Suprapubic skin (tissue), 4 donors: ENCODE measurements around the gene TMED3. TPM values are rescaled to one million over a fixed set of nuclear protein-coding genes. Genes with fewer than 3 reads are reported as not detected.

Source experiments
- DNase-seq, 2 donors: peaks; one replicate each; pipeline ENCODE4 v3.0.0-alpha.2; 2019; ENCODE audit warnings: low spot score in 2 of 2
- H3K27ac ChIP-seq: fragments of 200-600 bp; sonication (generic); one replicate; pipeline ENCODE4 v1.5.1; 2019
- H3K27me3 ChIP-seq: fragments of 200-600 bp; sonication (generic); one replicate; pipeline ENCODE4 v1.5.1; 2019
- H3K36me3 ChIP-seq: fragments of 200-600 bp; sonication (generic); one replicate; pipeline ENCODE4 v1.5.1; 2019
- H3K4me1 ChIP-seq: fragments of 200-600 bp; sonication (generic); one replicate; pipeline ENCODE4 v1.5.1; 2019
- H3K4me3 ChIP-seq: fragments of 200-600 bp; sonication (generic); one replicate; pipeline ENCODE4 v1.5.1; 2019; ENCODE audit warnings: mild to moderate bottlenecking
- H3K9me3 ChIP-seq: fragments of 200-600 bp; sonication (generic); one replicate; pipeline ENCODE4 v1.5.1; 2019
- CTCF ChIP-seq, 2 donors: fragments of 200-600 bp in 1 of 2; fragments of 450-650 bp in 1 of 2; sonication (generic) in 1 of 2; IDR thresholded peaks; one replicate each; pipeline ENCODE4 v1.5.1; 2016 to 2019; ENCODE audit warnings: antibody characterized with exemption in 2 of 2, mild to moderate bottlenecking in 1 of 2, moderate library complexity in 1 of 2
- EP300 ChIP-seq: sonication (generic); formaldehyde crosslinking; IDR thresholded peaks from one replicate; pipeline ENCODE4 v1.6.1; 2017; ENCODE audit warnings: antibody characterized with exemption
- POLR2A ChIP-seq, 2 donors: fragments of 450-650 bp; IDR thresholded peaks; one replicate each; pipeline ENCODE4 v1.6.1; 2017; ENCODE audit warnings: antibody characterized with exemption in 2 of 2, mild to moderate bottlenecking in 2 of 2, moderate library complexity in 2 of 2
- POLR2AphosphoS5 ChIP-seq, 3 donors: sonication (generic); formaldehyde crosslinking; IDR thresholded peaks; one replicate each; pipeline ENCODE4 v1.6.1; 2017; ENCODE audit warnings: antibody characterized with exemption in 3 of 3
- WGBS: methylation state at CpG from one replicate; pipeline ENCODE4 v1.1.5; 2018; 5-methylcytosine and 5-hydroxymethylcytosine counted together
- total RNA-seq, 4 donors: library from RNA; depleted of rRNA; stranded (reverse); fragments of >200 nt; gene quantifications; one replicate each; pipeline ENCODE4 v1.1.0, GENCODE V29; 2016

TMED3 gene
- total RNA-seq, 4 donors from 2014 or later: 62.6 to 154 (median 127) TPM

DNA sequence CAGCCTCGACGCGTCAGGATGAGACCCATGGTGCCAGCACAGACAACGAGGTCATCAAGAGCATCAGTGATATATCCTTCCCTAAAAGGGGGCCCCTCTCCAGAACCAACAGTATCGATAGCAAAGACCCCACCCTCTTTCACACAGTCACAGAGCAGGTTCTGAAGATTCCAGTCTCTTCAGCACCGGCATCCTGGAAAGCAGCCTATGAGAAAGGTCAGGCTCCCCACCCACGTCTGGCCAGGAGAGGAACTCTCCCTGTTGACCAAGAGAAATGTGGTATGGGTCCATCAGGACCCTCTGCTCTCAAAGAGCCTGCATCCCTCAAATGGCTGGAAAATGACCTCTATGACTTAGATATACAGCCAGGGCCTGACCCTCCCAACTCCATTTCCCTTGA lies 16.8 kb upstream of the TMED3 start:
- 39% methylated on average over 3 of the region's 7 CpGs for WGBS
- DNase-seq: no peak
- Histone ChIP-seq H3K9me3 (no peaks in the 10 kb centered on the region), H3K4me3 (no peak overlapping the region), H3K27ac (no peak overlapping the region), H3K27me3 (peaks cover 19% of the 10 kb centered on the region), H3K4me1 (no peaks in the 10 kb centered on the region), H3K36me3 (no peaks in the 10 kb centered on the region)
- TF ChIP-seq POLR2AphosphoS5 (IDR thresholded peaks at IDR 0.05): no peak
- TF ChIP-seq CTCF (IDR thresholded peaks at IDR 0.05): no peak
- no peak for TF ChIP-seq EP300
- TF ChIP-seq POLR2A (IDR thresholded peaks at IDR 0.05): no peak

DNA sequence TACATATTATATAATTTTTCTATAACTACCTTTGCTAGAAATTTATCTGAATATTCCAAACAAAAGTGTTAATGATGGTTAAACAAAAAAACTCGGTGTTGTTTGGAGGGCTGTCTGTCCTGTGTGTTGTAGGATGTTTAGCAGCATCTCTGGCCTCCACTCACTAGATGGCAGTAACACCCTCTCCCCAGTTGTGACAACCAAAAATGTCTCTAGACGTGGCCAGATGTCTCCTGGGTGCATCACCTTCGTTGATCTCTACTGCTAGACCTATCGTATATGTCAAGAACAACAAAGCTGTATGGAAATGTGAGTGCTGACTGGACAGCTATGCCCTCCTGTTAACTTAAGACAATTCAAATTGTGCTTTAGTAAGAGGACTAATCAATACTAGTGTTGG lies 14.3 kb upstream of the TMED3 start:
- no peaks in the 10 kb centered on the region for H3K9me3 ChIP-seq
- no peak for DNase-seq
- 56% methylated on average over 4 of the region's 4 CpGs for WGBS

DNA sequence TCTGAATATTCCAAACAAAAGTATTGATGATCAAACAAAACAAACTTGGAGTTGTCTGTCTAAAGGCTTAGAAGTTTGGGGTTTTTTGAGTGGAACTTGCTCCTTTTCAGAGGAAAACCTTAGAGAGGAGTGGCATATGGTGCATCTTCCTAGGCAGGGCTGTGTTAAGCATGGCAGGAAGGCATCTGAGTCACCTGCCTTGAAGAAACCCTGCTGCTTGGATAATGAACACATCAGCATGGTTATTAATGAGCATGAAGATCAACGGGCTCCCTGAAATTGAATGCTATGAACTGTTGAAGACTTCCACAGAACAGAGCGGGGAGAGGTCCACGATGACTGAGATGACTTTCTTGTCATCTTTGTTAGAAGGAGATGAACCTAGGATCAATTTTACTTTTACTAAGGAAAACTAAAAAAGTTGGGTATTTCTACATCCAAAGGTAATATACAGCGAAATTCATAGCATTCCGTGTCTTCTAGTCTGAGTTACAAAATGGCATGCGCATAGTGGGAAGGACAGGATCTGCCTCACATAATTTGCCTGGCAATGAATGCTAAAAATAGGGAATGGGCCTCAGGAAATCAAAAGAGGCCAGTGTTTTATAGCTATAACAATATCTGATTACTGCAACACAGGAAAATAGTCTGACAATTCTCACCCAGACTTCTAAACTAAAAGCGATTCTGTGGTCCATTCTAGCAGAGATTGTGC lies 11.6 kb upstream of the TMED3 start:
- TF ChIP-seq POLR2AphosphoS5 (IDR thresholded peaks at IDR 0.05): no peak
- TF ChIP-seq CTCF (IDR thresholded peaks at IDR 0.05): no peak
- no peak for TF ChIP-seq POLR2A (IDR thresholded peaks at IDR 0.05)
- no peak for TF ChIP-seq EP300
- Histone ChIP-seq H3K4me3 (no peak overlapping the region), H3K27me3 (peaks cover 28% of the 10 kb centered on the region), H3K27ac (no peak overlapping the region), H3K36me3 (no peaks in the 10 kb centered on the region), H3K4me1 (no peaks in the 10 kb centered on the region), H3K9me3 (no peaks in the 10 kb centered on the region)
- WGBS: 79% methylated on average over 7 of the region's 7 CpGs
- no peak for DNase-seq

More for the DNA sequence above, 14.3 kb upstream of the TMED3 start:
- H3K27me3 ChIP-seq: peaks cover 28% of the 10 kb centered on the region
- no peak overlapping the region for H3K27ac ChIP-seq
- no peaks in the 10 kb centered on the region for H3K4me1 ChIP-seq
- peak in 1 of 2 donors; percentile 22 for TF ChIP-seq CTCF (IDR thresholded peaks at IDR 0.05)
- TF ChIP-seq POLR2A (IDR thresholded peaks at IDR 0.05): no peak
- H3K36me3 ChIP-seq: no peaks in the 10 kb centered on the region
- no peak overlapping the region for H3K4me3 ChIP-seq

DNA sequence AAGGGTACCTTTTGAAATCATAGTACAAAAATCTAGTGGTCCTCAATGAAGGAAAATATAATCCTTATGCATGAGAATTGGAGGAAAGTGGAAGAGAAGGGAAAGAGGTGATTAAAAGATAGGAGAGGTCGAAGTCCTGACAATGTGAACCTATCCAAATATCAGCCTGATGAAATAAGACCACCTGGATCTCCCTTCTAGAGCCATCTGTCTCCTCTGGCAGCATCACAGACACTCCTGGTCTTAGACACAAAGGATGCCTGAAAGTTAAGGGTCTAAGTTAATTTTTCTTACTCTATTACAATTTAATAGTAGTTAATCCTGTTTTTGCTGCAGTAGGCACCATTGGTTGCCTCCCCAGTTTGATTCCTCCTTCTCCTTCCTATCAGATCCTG lies 11.1 kb upstream of the TMED3 start:
- no peaks in the 10 kb centered on the region for H3K4me1 ChIP-seq
- H3K9me3 ChIP-seq: no peaks in the 10 kb centered on the region
- H3K36me3 ChIP-seq: no peaks in the 10 kb centered on the region
- peaks cover 34% of the 10 kb centered on the region for H3K27me3 ChIP-seq
- 65% methylated on average over 1 of the region's 1 CpG for WGBS
- no peak overlapping the region for H3K4me3 ChIP-seq
- DNase-seq: no peak
- no peak overlapping the region for H3K27ac ChIP-seq
- TF ChIP-seq EP300 (no peak), POLR2AphosphoS5 (IDR thresholded peaks at IDR 0.05) (no peak)

GRCh38 chr15:79307251-79307650 lies 3.7 kb upstream of the TMED3 start:
- H3K27ac ChIP-seq: no peak overlapping the region
- H3K4me1 ChIP-seq: peaks cover 17% of the 10 kb centered on the region
- 60% methylated on average over 4 of the region's 4 CpGs for WGBS
- no peaks in the 10 kb centered on the region for H3K9me3 ChIP-seq
- no peaks in the 10 kb centered on the region for H3K36me3 ChIP-seq
- TF ChIP-seq POLR2A (IDR thresholded peaks at IDR 0.05): no peak
- TF ChIP-seq POLR2AphosphoS5 (IDR thresholded peaks at IDR 0.05): no peak
- TF ChIP-seq EP300: no peak
- no peak for TF ChIP-seq CTCF (IDR thresholded peaks at IDR 0.05)
- no peak overlapping the region for H3K4me3 ChIP-seq
- DNase-seq: no peak
- peaks cover 23% of the 10 kb centered on the region for H3K27me3 ChIP-seq

DNA sequence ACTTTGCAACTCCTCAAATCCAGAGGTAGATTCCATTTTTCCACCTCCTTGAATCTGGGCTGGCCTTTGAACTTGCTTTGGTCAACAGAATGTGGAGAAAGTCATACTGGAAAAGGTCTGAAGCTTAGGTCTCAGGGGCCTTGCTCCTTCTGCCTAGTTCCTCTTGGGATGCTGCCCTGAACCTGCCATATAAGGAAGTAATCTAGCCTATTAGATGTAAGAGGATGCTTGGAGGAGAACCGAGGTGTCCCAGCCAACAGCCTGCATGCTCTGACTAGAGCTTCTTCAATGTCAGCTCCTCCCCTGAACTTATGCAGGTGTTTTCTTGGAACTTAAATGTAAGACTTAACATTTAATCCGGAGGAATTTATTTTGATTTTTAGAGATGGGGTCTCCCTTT lies 2.0 kb upstream of the TMED3 start:
- 30% methylated on average over 2 of the region's 2 CpGs for WGBS

More for the DNA sequence above, 2.0 kb upstream of the TMED3 start:
- Histone ChIP-seq H3K27ac (no peak overlapping the region), H3K4me3 (no peak overlapping the region), H3K9me3 (no peaks in the 10 kb centered on the region), H3K27me3 (peaks cover 17% of the 10 kb centered on the region), H3K4me1 (peaks cover 32% of the 10 kb centered on the region), H3K36me3 (peaks cover 4% of the 10 kb centered on the region)
- DNase-seq: no peak
- TF ChIP-seq POLR2AphosphoS5 (IDR thresholded peaks at IDR 0.05) (no peak), EP300 (no peak)
